ENCODE results near the gene TBC1D22A. TPM values are rescaled to one million over a fixed set of nuclear protein-coding genes. Genes with fewer than 3 reads are reported as not detected.

Gene TBC1D22A
- total RNA-seq, 1 experiment from 2014 or later, result 26.0 TPM

DNA sequence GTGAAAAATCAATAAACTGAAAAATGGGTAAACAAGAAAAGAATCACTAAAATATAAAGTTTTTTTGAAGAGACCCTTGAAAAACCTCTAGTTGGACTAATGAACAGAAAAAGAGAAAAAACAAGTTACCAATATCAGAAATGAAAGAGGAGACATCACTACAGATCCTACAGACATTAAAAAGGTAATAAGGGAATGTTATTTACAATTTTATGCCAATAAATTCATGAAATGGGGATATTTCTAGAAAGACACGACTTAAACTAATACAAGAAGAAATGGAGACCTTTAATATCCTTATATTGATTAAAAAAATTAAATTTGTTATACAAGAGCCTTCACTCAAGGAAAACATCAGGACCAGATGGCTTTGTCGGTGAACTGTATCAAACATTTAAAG, 109.4 kb downstream of the TBC1D22A start:
- TF ChIP-seq, protein P1, sequence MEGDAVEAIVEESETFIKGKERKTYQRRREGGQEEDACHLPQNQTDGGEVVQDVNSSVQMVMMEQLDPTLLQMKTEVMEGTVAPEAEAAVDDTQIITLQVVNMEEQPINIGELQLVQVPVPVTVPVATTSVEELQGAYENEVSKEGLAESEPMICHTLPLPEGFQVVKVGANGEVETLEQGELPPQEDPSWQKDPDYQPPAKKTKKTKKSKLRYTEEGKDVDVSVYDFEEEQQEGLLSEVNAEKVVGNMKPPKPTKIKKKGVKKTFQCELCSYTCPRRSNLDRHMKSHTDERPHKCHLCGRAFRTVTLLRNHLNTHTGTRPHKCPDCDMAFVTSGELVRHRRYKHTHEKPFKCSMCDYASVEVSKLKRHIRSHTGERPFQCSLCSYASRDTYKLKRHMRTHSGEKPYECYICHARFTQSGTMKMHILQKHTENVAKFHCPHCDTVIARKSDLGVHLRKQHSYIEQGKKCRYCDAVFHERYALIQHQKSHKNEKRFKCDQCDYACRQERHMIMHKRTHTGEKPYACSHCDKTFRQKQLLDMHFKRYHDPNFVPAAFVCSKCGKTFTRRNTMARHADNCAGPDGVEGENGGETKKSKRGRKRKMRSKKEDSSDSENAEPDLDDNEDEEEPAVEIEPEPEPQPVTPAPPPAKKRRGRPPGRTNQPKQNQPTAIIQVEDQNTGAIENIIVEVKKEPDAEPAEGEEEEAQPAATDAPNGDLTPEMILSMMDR (IDR thresholded peaks at IDR 0.05; ENCODE audit: unreplicated experiment), result no peak
- Mint-ChIP-seq H3K36me3 (ENCODE audit: insufficient read depth, unreplicated experiment) (peaks cover 5% of the 10 kb centered on the region), H3K27ac (ENCODE audit: low read depth, unreplicated experiment) (no peak overlapping the region), H3K27me3 (ENCODE audit: insufficient read depth, unreplicated experiment) (no peaks in the 10 kb centered on the region), H3K4me1 (ENCODE audit: insufficient read depth, unreplicated experiment) (peaks cover under 1% of the 10 kb centered on the region), H3K4me3 (ENCODE audit: unreplicated experiment) (no peak overlapping the region), H3K9me3 (ENCODE audit: unreplicated experiment) (no peaks in the 10 kb centered on the region)
- BruUV-seq (replicated peaks), result no TSS peak
- CTCF ChIA-PET, result no interaction called here
- no peak for DNase-seq (ENCODE audit: unreplicated experiment)
- POLR2A ChIA-PET, result no interaction called here
- intact Hi-C loops (cut with micrococcal nuclease), result no loop called here

DNA sequence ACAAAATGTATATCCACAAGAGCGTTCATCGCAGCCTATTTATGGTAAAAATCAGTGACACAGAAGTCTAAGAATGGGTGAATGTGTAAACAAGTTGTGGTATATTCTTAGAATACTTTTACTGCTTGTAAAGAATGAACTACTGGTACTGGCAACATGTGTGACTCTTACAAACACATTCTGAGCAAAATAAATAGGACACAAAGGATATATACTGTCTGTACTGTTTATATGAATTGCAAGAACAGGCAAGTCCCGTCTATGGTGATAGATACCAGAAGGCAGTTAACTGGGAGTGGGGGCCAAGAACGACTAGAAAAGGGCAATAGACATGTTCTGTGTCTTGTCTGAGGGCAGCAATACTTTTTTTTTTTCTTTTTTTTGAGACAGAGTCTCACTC, 112.6 kb downstream of the TBC1D22A start:
- Mint-ChIP-seq H3K27ac (ENCODE audit: low read depth, unreplicated experiment) (no peak overlapping the region), H3K9me3 (ENCODE audit: unreplicated experiment) (no peaks in the 10 kb centered on the region), H3K4me3 (ENCODE audit: unreplicated experiment) (no peak overlapping the region), H3K4me1 (ENCODE audit: insufficient read depth, unreplicated experiment) (no peaks in the 10 kb centered on the region), H3K27me3 (ENCODE audit: insufficient read depth, unreplicated experiment) (no peaks in the 10 kb centered on the region), H3K36me3 (ENCODE audit: insufficient read depth, unreplicated experiment) (no peaks in the 10 kb centered on the region)
- intact Hi-C loops (cut with micrococcal nuclease), result no loop called here
- TF ChIP-seq, protein P1 (IDR thresholded peaks at IDR 0.05; ENCODE audit: unreplicated experiment), result no peak
- POLR2A ChIA-PET, result no interaction called here
- no peak for DNase-seq (ENCODE audit: unreplicated experiment)
- CTCF ChIA-PET, result no interaction called here
- no TSS peak for BruUV-seq (replicated peaks)

DNA sequence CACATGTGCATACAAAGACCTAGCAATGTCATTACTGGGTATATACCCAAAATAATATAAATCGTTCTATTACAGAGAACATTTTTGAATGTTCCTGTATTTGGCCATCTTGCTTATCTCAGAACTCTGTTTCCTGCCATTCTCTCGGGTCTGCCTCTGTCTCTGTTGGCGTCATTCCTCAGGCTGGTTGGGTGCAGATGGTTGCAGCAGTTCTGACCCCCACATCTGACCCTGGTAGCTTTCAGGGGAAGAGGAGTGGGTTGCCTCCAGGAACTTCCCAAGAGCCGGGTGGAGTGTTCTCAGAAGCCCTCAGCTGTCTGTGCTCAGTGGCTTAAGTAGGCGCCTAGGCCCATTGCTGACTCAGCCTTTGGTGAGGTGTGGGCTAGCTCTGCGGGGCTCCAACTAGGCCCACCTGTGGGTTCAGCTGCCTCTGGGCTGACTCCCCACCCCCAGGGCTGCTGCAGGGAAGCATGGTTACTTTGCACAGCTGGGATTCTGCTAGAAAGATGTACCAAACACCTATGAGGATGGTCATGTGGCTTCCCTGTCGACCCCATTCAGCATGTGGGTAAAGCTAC, 114.0 kb downstream of the TBC1D22A start:
- no peak for DNase-seq (ENCODE audit: unreplicated experiment)
- CTCF ChIA-PET, result interaction anchor here (0.6 kb wide), 1 partner anchor 957 kb away, joined by 4 read pairs; no protein-coding TSS in a partner anchor
- H3K27me3 Mint-ChIP-seq (ENCODE audit: insufficient read depth, unreplicated experiment), result no peaks in the 10 kb centered on the region
- no TSS peak for BruUV-seq (replicated peaks)
- no peaks in the 10 kb centered on the region for H3K4me1 Mint-ChIP-seq (ENCODE audit: insufficient read depth, unreplicated experiment)
- intact Hi-C loops (cut with micrococcal nuclease), result no loop called here
- TF ChIP-seq, protein P1 (IDR thresholded peaks at IDR 0.05; ENCODE audit: unreplicated experiment), result no peak
- H3K9me3 Mint-ChIP-seq (ENCODE audit: unreplicated experiment), result no peaks in the 10 kb centered on the region
- POLR2A ChIA-PET, result no interaction called here
- no peak overlapping the region for H3K4me3 Mint-ChIP-seq (ENCODE audit: unreplicated experiment)
- no peaks in the 10 kb centered on the region for H3K36me3 Mint-ChIP-seq (ENCODE audit: insufficient read depth, unreplicated experiment)
- no peak overlapping the region for H3K27ac Mint-ChIP-seq (ENCODE audit: low read depth, unreplicated experiment)

DNA sequence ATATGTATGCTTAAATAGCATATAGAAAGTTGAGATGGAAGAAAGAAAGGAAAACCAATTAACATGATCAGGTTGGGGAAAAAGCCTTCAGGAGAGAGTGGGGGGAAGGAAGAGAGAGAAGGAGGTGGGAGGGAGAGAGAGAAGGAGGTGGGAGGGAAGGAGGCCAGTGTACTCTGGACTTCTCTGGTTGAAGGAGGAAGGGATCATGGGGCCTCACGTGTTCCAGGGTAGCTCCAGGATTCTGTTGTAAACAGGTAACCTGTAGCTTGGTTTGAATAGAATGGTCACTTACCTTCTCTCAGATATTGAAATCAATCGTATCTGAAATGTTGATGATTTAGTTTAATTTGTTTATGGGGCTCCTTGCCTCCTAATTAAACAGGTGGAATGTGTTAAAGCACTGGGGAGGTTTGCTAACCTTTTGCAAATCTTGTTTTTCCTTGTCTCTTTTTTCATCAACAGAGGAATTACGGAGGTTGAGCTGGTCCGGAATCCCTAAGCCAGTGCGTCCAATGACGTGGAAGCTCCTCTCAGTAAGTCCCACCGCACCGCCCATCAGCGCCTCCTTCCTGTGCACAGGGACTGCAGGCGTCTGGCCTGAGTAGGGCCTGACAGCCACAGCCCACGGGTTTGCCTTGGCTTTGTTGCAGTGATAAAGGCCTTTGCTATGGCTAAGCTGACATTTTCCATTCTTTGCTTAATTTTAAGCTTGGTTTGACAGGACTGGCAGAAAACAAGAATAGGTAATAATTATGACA, 115.9 kb downstream of the TBC1D22A start:
- ChIA-PET CTCF (interaction anchor here (0.7 to 1.4 kb wide), 3 partner anchors 33 to 698 kb away, joined by 3 to 4 read pairs (median 3); no protein-coding TSS in a partner anchor), POLR2A (no interaction called here)
- Mint-ChIP-seq H3K9me3 (ENCODE audit: unreplicated experiment) (no peaks in the 10 kb centered on the region), H3K27ac (ENCODE audit: low read depth, unreplicated experiment) (no peak overlapping the region), H3K4me3 (ENCODE audit: unreplicated experiment) (no peak overlapping the region), H3K36me3 (ENCODE audit: insufficient read depth, unreplicated experiment) (no peaks in the 10 kb centered on the region), H3K4me1 (ENCODE audit: insufficient read depth, unreplicated experiment) (peaks cover 4% of the 10 kb centered on the region), H3K27me3 (ENCODE audit: insufficient read depth, unreplicated experiment) (no peaks in the 10 kb centered on the region)
- intact Hi-C loops (cut with micrococcal nuclease), result no loop called here
- no TSS peak for BruUV-seq (replicated peaks)
- no peak for DNase-seq (ENCODE audit: unreplicated experiment)
- TF ChIP-seq, protein P1 (IDR thresholded peaks at IDR 0.05; ENCODE audit: unreplicated experiment), result no peak
